HG03280 (cell line): Measurements from ENCODE around the gene COBL.

Experiments used
- ATAC-seq: cut with Tn5 transposase; IDR thresholded peaks from one replicate; pipeline ENCODE4 v1.9.1; 2021; ENCODE audit warnings: mild to moderate bottlenecking, moderate library complexity; ENCODE audit not compliant: unreplicated experiment

COBL gene

DNA sequence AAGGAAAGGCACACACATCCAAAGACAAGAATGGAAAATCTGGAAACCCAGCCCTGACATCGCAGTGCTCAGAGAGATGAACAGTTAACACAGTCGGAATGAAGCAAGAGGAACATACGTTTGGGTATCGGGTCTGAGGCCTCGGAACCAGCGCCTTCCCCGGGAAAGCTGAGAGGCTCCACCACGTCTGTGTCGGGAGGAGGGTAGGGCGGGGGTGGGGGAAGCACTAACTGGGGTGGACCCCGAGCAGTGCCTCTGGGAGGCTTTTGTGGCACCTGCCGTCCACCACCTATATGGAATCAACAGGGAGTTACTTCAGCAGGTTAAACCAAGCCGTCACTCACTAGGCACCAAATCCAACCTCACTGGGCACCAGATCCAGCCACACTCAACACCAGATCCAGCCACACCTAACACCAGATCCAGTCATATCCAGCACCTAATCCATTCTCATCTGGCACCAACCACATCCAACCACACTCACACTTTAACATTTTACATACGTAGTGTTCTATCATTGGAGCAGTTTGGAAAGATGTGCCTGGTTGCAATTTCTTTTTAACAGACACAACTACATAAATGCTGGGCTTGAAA lies 233.6 kb downstream of the COBL start:
- ATAC-seq = no peak

DNA sequence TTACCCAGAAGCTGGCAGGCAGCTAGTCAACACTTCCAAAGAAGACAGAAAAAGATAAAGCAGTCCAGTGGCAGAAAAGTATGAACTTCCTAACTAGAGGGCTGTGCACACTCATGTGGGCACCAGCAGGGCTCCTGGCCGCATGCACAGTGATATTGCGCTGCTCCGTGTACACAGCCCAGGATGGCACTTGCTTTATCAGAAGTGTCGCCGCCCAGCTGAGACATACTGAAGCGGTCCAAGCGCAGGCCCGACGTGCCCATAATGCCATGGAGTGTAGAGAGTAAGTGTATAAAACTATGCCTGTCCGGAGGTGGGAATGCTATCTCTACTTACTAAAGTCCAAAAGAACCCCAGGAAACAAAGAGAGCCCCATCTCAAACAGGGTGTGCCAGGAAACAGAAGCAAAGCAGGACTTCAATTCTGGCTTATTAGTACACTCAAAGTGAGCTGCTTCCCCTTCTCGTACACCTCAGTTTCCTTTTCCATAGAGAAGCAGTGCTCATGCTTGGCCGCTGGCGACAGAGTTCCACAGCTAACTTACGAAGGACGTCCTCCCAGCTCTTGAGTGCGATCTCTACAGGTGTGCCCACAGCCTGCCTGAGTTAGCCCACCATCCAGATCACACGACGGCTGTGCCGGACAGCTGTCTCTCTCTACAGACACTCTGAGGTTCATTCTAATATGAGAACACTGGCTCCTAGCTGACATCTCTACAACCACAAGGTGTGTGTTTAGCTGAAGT lies 234.3 kb downstream of the COBL start:
- ATAC-seq = no peak

DNA sequence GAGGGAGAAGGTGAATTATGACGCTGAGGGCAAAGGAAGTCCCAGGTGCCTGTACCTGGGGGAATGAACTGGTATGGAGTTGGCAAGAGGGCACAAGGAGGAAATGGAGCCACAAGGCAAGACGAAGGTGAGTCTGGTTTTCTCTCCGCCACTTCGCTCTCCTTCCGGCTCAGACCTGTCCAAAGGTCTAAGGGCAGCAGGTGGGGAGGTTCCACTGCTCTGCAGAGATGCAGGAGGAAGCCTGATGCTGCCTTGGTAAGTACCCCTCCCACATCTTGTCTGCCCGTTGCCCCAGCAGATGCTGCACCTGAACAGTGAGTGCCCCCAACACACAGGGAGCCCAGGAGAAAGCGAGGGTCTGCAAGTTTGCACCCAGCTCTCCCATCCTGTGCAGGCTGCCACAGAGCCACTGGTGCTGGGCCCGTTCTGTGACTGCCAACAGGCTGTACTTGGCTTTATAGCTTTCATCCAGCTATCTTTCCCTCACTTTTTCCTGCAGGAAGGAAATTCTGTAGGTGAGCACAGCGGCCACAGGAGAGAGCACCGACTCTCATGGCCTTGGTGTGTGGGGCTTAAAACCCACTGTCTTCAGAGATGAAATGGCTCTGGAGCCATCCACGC lies 235.2 kb downstream of the COBL start:
- no peak for ATAC-seq

DNA sequence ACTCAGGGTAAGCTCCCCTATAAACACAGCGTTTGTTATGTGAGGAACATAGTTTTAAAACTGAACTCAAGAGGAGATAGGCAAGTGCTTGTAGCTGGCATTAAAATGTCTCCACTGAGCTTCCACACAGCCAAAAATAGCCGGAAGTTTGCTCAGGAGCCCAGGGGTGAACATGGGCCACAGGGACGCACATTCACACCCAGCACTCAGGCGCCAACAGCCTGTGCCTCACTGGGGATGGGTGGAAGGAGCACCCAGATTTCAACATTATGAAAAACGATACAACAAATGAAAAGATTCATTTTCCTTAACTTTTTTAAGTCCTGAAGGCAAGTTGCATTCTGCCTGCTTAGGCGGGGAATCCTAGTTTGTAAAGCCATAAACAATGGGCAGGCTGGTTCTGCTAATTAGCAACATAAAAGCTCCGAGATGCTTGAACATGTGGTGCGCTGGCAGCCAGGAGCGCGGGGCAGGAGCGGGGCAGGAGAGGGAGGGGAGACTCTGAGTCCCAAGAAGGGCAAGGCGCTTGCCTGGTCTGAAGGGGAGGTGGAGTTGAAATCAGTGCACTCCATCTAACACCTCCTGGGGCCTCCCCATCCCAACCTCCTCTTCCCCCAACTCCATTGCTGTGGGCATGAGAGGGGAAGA lies 235.9 kb downstream of the COBL start:
- ATAC-seq = no peak

DNA sequence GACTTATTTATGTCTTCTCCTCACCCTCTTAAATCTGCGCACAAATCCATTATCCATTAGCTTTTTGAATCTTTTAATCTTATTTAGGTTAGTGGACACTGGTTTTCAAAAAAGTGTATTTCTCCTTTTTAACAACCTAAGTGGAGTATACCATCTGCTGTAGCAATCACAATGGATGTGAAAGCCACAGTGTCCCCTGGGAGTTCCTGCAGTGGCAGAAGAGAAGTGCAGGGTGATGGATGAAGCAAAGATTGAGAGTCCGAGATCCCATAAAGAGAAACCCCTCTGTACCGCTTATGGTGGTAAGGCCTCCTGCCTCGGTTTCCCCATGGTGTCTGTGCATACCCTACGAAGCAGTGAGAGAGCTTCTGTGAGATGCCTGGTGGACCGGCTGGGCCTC lies 236.4 kb downstream of the COBL start:
- no peak for ATAC-seq

DNA sequence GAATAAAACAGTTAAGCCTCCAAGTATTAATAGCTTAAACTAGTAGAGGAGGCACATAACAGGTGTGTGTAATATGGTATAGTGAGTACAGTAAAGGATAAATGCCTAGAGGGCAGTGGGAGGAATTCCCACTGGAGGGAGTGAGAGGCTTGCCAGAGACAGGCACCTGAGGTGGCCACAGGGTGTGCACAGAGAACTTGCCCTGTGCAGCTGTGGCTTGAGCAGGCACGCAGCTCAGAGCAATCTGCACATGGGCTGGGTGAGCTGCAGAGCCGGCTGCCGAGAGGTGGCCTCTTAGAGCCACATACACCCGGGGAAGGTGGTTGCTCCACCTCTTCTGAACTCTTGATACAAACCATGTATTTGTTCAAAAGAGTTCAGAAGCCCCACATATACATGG lies 237.1 kb downstream of the COBL start:
- no peak for ATAC-seq

DNA sequence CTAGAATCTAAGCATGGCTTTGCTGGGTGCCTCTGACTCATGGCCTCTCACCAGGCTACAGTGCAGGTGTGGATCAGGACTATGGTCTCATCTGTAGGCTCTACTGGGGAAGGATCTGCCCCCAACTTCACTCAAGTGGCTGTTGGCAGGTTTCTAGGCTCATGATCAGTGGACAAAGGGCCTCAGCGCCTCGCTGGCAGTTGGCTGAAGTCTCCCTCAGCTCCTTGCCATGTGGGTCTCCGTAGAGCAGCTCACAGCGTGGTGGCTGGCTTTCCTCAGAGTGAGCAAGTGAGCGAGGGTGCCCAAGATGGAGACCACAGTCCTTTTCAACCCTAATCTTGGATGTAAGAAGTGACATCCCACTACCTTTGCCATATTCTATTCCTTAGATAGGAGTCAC lies 238.0 kb downstream of the COBL start:
- ATAC-seq = no peak

DNA sequence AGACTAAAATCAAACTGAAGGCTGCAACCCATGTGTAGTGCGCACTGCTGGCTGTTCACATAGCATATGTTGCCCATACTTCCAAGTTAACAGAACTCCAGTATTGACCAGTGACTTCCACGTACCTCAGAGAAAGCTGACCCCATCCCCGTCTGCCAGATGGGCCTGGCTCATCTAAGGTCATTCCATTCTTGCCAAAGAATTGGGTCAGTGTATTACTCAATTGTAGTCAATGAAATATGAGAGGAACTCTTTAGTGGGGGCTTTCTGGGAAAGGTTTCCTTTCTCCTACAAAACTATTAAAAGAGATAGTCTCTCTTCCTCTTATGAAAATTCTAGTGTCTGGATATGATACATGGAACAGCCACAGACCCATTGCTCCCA lies 238.6 kb downstream of the COBL start:
- ATAC-seq = no peak

DNA sequence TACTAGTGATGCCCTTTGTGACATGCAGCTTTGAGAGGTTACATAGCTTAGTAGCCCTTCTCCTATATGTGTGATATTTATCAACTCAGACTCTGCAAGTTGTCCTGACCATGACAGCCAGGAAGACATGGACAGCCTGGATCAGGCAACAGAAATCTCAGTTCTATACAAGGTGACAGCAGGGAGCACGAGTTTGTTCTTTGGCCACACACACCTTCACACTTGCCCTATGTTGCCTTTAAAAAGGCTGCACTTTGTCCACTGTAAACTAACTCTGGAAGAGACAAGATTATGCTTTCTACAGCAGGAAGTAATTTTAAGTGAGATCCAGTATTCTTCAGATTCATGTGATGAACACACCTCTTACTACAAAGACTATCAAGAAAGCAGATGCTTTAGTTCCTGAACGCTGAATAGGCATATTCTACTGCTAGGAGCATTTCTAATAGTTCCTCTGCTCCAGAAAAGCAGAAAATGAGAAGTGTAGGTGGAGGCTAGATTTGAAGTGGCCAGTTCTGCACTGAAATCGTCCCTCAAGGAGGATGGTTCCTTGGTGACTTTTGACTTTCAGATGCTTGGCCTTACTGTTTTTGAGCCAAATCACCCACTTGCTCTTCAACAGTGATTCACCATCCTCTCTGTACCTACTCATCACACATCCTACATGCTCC lies 239.2 kb downstream of the COBL start:
- ATAC-seq = no peak

DNA sequence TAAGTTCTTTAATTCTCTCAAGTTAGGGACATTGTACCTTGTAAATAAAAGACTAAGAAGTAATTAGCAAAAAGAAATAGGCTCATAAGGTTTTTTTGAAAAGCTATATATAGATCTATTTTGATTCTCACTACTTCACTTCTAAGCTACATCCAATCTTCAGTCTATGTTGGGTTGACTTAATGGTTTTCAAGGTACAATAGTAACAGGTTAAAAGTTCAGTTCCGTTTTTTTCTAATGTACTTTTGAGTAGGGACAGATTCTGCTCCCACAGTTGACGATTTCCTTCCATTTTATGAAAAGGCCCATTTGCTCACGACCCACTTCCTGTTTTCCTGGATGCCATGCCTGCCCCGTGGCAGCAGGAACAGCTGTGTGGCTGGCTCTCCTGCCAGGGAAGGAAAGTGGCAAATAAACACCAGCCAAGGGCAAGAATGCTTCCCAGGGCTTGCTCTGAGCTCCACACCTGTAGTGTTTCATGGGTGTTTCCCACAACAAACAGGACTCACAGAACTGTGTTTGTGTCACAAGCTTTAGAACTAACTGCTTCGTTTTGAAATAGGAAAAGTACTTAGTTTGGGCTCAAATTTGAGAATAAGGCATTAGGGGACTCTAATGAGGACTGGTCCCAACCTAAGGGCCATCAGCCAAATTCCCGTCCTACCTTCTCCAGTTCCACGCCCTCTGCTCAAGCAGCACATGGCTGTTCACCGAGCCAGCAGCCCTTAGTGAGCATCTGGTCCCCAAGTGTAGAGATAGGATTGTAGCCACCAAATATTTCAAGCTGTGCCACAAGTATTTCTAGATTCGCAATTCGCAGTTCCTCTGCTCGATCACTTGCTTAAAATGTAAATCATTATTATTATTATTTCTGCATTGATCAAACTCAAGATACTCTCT lies 240.7 kb downstream of the COBL start:
- no peak for ATAC-seq

DNA sequence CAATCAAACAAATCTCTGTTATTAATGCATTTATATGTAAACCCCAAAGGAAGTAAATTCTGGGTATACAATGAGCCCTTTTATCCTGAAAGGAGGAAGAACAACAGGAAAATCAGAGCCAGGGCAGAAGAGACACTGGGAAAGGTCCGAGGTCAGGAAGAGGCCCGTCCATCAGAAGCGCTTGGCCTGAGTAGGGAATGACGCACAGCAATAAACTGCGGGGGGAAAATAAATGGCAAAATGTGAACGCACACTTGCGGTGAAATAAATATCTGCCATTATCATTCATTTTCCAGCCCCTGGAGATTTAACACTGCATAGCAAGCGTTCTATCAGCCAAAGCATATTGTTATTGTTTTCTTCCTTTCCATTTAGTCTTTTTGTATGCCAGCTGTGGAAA lies 243.4 kb downstream of the COBL start:
- ATAC-seq = no peak

DNA sequence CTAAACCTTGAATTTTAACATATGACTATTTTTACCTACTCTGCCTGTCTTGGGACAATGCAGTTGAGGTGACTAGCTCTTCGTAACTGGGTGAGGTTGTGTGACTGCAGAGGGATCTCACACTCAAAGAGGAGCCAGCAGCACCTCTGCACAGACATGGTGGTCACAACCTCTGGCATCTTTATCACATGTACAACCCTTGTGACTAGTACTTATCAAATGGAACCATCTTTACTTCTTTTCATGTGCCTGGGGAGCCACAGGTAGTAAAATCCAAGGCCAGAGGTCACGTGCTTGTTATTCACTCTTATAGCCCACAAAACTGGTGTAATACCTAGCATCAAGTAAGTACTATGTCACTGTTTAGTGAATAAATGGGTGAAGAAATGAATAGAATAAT lies 244.3 kb downstream of the COBL start:
- ATAC-seq = no peak

DNA sequence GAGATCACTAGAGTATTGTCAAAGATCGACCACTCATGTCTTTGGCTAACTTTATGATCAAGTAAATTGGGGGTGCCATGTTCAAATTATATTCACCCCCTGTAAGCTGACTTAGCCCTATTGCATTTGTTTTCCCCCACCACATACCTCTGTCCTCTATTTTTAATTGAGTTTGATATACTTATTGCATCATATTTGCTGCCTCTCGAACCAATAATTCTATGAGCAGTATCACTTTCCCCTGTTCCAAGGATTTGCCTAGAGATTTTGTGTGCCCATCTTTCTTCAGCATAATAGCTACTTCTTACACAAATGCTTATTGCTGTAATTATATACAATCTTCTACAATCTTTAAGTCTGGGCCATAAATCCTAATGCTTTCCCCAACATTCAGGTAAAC lies 245.2 kb downstream of the COBL start:
- ATAC-seq = no peak

DNA sequence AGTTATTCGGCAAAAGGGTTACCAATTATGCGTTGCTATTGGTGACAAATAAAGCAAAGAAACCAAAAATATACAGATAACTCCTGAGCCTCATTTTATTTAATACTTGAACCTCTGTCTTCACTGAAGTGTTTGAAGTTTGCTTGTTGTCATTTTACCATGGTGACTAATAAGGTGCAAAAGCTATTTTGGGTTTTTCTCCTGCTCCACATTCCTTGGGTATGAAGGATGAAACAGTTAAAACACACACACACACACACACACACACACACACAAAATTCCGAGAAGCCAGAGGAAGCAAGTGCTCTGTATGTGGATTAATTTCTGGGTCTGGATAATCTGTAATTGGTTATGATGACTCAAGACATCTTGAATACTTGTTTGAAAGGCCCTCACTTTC lies 246.5 kb downstream of the COBL start:
- no peak for ATAC-seq

DNA sequence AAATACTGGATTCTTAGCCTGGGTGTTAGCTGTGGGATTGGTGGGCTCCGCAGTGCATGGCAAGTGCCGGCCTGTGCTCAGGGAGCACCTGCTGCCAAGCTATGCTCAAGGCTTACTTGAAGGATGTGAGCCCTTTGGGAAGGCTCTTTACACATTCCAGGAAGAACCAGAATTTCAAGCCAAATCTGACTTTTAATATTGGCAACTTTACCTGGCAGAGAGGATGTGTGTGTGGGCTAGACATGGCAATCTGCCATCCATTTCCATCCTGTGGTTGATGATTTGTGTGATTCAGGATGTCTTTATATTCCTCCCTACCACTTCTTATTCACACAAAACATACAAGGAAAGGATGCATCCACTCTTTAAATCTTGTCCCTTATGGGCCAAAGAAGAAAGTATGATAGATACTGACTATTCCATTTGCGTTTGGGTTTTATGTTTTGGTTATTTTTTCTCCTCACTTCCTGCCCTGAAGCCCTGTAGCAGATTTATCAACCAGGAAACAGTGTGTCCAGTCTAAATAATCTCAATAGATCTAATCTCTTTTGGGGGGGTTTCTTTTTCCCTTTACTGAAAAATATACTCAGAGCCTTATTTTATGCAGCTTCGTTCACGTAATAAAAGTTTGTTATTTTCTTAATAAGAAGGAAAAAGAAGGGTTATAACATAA lies 247.1 kb downstream of the COBL start:
- ATAC-seq = no peak

DNA sequence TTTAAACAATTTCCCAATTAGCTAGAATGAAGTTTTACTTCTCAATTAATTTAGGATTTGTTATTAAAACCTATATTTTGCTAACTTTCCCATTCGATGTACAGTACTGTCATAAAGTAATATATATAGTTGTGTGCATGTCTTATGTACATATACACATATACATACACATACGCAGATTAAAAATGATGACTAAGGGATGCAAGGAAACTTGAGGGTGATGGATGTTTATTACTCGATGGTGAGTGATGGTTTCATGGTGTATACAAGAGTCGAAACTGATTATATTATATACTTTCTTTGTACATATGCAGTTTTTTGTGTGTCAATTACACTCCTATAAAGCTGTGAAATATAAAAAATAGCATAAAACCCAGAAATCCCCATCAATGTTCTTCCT lies 248.2 kb downstream of the COBL start:
- no peak for ATAC-seq

DNA sequence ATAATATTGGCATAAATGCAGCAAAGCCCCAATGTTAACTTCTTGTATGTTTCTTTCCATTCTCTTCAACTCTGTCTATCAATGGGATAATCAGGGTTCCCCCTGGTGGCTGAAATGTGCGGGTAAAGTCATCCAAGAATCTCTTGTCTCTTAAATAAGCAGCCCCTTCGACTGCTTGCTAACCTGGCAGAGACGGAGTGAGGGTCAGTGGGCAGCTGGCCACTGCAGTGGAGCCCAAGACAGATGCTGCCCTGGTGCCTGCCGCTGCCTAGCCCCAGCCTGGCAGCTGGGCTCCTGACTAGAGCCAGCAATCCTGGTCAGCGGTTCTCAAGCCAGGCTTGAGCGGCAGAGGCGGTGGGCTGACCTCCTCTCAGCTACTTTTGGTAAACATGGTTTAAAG lies 248.9 kb downstream of the COBL start:
- no peak for ATAC-seq

DNA sequence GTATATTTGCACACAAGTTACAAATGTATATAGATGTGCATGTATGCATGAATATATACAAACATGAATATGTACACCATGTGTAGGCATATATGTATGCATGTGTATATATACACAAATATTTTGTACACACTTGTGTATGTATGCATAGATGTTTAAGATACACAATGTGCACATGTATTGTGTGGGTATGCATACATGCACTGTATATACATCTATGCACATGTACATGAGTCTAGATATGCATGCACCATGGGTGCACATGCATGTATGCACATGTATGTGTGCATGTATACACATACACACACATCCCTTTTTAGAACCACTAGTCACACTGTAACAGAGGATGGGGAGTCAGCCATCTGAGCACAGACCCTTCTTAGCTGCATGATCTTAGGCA lies 249.4 kb downstream of the COBL start:
- ATAC-seq = no peak

DNA sequence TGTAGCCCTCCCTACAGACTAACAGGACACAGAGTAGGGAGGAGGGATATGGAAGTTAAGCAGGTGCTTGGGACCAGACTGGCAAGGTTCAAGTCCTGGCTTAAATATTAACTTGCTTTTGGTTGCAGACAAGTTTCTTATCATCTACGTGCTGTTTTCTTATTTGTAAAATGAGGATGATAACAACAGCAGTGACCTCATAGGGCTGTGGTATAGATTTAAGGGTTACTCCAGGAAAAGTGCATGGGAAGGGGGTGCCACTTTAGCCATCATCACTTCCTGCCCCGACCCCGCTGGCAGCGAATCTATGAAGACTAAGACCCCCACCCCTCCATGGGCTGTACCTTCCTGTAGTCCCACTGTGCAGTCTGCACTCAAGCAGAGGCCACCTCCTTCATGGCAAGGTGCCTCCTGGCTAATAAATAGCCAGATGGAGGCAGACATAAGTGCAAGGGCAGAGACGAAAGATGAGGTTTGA lies 250.2 kb downstream of the COBL start:
- no peak for ATAC-seq

DNA sequence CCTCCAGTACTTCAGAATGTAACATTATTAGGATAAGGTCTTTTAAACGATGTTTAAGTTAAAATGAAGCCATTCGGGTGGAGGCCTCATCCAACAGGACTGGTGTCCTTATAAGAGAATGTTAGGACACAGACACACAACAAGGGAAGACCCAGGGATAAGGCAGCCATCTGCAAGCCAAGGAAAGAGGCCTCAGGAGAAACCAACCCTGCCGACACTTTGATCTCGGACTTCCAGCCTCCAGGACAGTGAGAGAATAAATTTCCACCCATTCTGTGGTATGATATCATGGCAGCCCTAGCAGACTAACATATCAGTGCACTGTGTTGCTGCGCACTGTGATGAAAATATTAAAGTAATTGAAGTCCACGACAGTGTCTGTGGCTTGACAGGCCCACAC lies 250.8 kb downstream of the COBL start:
- no peak for ATAC-seq
